ENCODE data around the gene MOGAT1. TPM values are rescaled to one million over a fixed set of nuclear protein-coding genes. Genes with fewer than 3 reads are reported as not detected.

MOGAT1 gene
- total RNA-seq, 1 experiment from 2014 or later: not detected

GRCh38 chr2:222655787-222656525 lies 15.5 kb upstream of the MOGAT1 start, which contains the start of gene FARSB:
Gene FARSB, minus strand, starts transcription at chr2:222656092. Its CDS starts 19 bp downstream, at chr2:222656073.
- POLR2A ChIA-PET (ENCODE audit: unreplicated experiment): no interaction called here

GRCh38 chr2:222656526-222657446 lies 14.7 kb upstream of the MOGAT1 start:
- Histone ChIP-seq H3K27me3 (ENCODE audit: low read length) (no peaks in the 10 kb centered on the region), H3K27ac (ENCODE audit: low read length) (peak overlapping the region; percentile 18; the same call in 1 of the 2 replicates), H2AFZ (ENCODE audit: low read length) (peak overlapping the region; percentile 97), H3K4me1 (ENCODE audit: insufficient read depth, low read length) (peaks cover 30% of the 10 kb centered on the region), H4K20me1 (ENCODE audit: low read length) (0 out of 2 replicates have a peak, but pooled peaks cover 11% of the 10 kb centered on the region), H3K79me2 (ENCODE audit: low read length) (peaks cover 52% of the 10 kb centered on the region), H3K9me3 (ENCODE audit: low read length) (no peaks in the 10 kb centered on the region), H3K4me2 (ENCODE audit: low read length) (peak overlapping the region; percentile 98), H3K9me2 (replicated peaks; ENCODE audit: low read length) (no peaks in the 10 kb centered on the region), H3K9ac (ENCODE audit: low read length) (peak overlapping the region; percentile 100), H3F3A (ENCODE audit: low read length, unreplicated experiment) (no peaks in the 10 kb centered on the region), H3K36me3 (ENCODE audit: low read depth, low read length) (no peaks in the 10 kb centered on the region), H3K4me3 (ENCODE audit: low read length) (peak overlapping the region; percentile 97)
- TF ChIP-seq EZH2 (IDR thresholded peaks at IDR 0.05; ENCODE audit: low read length, unreplicated experiment): no peak
- no peak for TF ChIP-seq CTCF (conservative IDR thresholded peaks at IDR 0.05; ENCODE audit: low read depth, low read length)
- TF ChIP-seq EZH2phosphoT487 (IDR thresholded peaks at IDR 0.05; ENCODE audit: borderline replicate concordance, low read length): no peak
- DNase-seq (no peak), ATAC-seq (peak; percentile 34)
- intact Hi-C loops (cut with micrococcal nuclease): no loop called here
- CTCF ChIA-PET: no interaction called here
- POLR2A ChIA-PET (ENCODE audit: unreplicated experiment): no interaction called here
- TSS peak; percentile 97 for BruUV-seq (replicated peaks)

More at GRCh38 chr2:222655787-222656525, 15.5 kb upstream of the MOGAT1 start, which contains the start of gene FARSB:
- H3K4me1 ChIP-seq (ENCODE audit: insufficient read depth, low read length): peaks cover 30% of the 10 kb centered on the region
- no peaks in the 10 kb centered on the region for H3K9me2 ChIP-seq (replicated peaks; ENCODE audit: low read length)
- BruUV-seq (replicated peaks): no TSS peak
- H3K36me3 ChIP-seq (ENCODE audit: low read depth, low read length): no peaks in the 10 kb centered on the region; the same call in 1 of the 2 replicates
- H3F3A ChIP-seq (ENCODE audit: low read length, unreplicated experiment): no peaks in the 10 kb centered on the region
- peak within 1 kb of the TSS; percentile 97 for H3K4me3 ChIP-seq (ENCODE audit: low read length)
- H3K79me2 ChIP-seq (ENCODE audit: low read length): peaks cover 60% of the 10 kb centered on the region
- CTCF ChIA-PET: no interaction called here
- H3K4me2 ChIP-seq (ENCODE audit: low read length): peak within 1 kb of the TSS; percentile 98
- no peaks in the 10 kb centered on the region for H3K27me3 ChIP-seq (ENCODE audit: low read length)
- ATAC-seq: peak; percentile 87
- peaks cover 18% of the 10 kb centered on the region; the same call in 1 of the 2 replicates for H4K20me1 ChIP-seq (ENCODE audit: low read length)
- DNase-seq: peak; percentile 95
- H3K27ac ChIP-seq (ENCODE audit: low read length): peak within 1 kb of the TSS; percentile 91
- no peaks in the 10 kb centered on the region for H3K9me3 ChIP-seq (ENCODE audit: low read length)
- peak within 1 kb of the TSS; percentile 100 for H3K9ac ChIP-seq (ENCODE audit: low read length)
- no peak for TF ChIP-seq EZH2phosphoT487 (IDR thresholded peaks at IDR 0.05; ENCODE audit: borderline replicate concordance, low read length)
- peak within 1 kb of the TSS; percentile 97 for H2AFZ ChIP-seq (ENCODE audit: low read length)
- intact Hi-C loops (cut with micrococcal nuclease): no loop called here

- no peak overlapping the region for H2AFZ ChIP-seq (ENCODE audit: low read length)
- no peak overlapping the region for H3K9ac ChIP-seq (ENCODE audit: low read length)
- BruUV-seq (replicated peaks): no TSS peak
- ChIA-PET POLR2A (ENCODE audit: unreplicated experiment) (interaction anchor here (0.8 kb wide), 1 partner anchor 25 kb away, joined by 6 read pairs; no protein-coding TSS in a partner anchor), CTCF (interaction anchor here (0.6 kb wide), 1 partner anchor 1521 kb away, joined by 3 read pairs; no protein-coding TSS in a partner anchor)
- H3K9me3 ChIP-seq (ENCODE audit: low read length): no peaks in the 10 kb centered on the region
- ATAC-seq (no peak), DNase-seq (no peak)
- no peaks in the 10 kb centered on the region for H3K79me2 ChIP-seq (ENCODE audit: low read length)
- H3F3A ChIP-seq (ENCODE audit: low read length, unreplicated experiment): no peaks in the 10 kb centered on the region
- no peaks in the 10 kb centered on the region for H3K9me2 ChIP-seq (replicated peaks; ENCODE audit: low read length)
- intact Hi-C loops (cut with micrococcal nuclease): no loop called here
- H3K27ac ChIP-seq (ENCODE audit: low read length): no peak overlapping the region
- no peaks in the 10 kb centered on the region for H3K4me1 ChIP-seq (ENCODE audit: insufficient read depth, low read length)
- H3K4me3 ChIP-seq (ENCODE audit: low read length): no peak overlapping the region
- no peak overlapping the region for H3K4me2 ChIP-seq (ENCODE audit: low read length)
- TF ChIP-seq EZH2phosphoT487 (IDR thresholded peaks at IDR 0.05; ENCODE audit: borderline replicate concordance, low read length) (no peak), CTCF (conservative IDR thresholded peaks at IDR 0.05; ENCODE audit: low read depth, low read length) (no peak), EZH2 (IDR thresholded peaks at IDR 0.05; ENCODE audit: low read length, unreplicated experiment) (no peak)
- H3K36me3 ChIP-seq (ENCODE audit: low read depth, low read length): no peaks in the 10 kb centered on the region
- H4K20me1 ChIP-seq (ENCODE audit: low read length): no peaks in the 10 kb centered on the region
- no peaks in the 10 kb centered on the region for H3K27me3 ChIP-seq (ENCODE audit: low read length)
Measured at GRCh38 chr2:222663479-222663878, 8.0 kb upstream of the MOGAT1 start.
